ENCODE results near the gene EP400.

- no peak for TF ChIP-seq CTCF (IDR thresholded peaks at IDR 0.05)
- no peak for TF ChIP-seq ZFX (IDR thresholded peaks at IDR 0.05; ENCODE audit: borderline replicate concordance)
Measured at GRCh38 chr12:131959116-131959515, 9.4 kb downstream of the EP400 start.
